HPDE6-E6E7 (cell line): ENCODE measurements around the gene GPD1L.
"Not testable (repeated sequence)": the region's sequence is repeated elsewhere in the genome, so short reads cannot be mapped to it uniquely, and the experiment has no call there.

Source experiments
- DNase-seq: peaks from one replicate; pipeline ENCODE4 v3.0.0; 2011; ENCODE audit warnings: missing footprints; ENCODE audit errors: extremely low spot score

Gene GPD1L

DNA sequence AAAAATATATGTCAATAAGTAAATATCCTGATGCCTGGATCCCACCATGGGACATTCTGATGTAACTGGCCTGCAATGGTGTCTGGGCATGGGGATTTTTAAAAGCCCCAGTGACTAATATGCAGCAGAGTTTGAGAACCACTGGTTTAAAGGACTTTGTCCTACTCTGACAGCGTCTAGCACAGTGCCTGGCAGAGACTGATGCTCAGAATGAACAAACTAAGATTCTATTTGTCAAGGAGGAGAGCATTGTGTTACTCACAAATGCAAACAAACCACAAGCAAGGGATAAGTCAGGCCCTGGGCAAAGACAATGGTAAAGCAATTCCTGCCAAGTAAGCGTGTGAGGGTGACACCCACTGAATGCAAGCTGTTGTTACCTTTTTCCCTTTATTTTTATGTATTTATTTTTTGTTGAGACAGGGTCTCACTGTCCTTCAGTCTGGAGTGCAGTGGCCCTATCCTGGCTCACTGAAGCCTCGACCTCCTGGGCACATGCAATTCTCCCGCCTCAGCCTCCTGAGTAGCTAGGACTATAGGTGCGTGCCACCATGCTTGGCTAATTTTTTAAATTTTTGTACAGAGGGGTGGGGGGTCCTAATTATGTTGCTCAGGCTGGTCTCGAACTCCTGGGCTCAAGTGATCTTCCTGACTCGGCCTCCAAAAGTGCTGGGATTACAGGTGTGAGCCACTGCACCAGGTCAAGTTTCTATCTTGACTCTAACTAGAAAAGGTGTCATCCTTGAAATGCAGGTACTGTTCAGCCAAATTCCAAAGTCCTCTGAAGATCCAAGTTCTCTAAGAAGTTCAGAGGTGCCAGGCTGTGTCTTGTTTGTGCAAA, 909 bp upstream of the GPD1L start:
- no peak for DNase-seq

DNA sequence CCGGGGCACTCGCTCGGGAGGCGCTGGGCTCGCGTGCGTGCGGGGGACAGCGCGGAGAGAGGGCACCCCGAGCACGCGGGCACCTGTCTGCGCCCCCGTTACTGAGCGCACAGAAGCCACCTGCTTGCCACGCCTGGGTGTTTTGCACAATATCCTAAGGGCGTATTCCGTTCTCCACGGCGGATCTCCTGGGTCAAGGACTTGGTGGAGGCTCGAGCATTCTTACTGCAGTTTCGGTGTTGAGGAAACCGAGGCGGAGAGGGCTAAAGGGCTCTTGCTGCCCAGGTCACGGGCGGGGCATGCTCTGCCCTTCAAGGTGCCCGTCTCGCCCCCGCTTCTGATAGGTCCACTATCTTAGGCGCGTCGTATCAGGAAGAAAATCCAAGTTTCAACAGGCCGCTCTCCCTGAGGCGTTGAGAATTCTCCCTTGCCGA, 526 bp downstream of the GPD1L start:
- DNase-seq = no peak

DNA sequence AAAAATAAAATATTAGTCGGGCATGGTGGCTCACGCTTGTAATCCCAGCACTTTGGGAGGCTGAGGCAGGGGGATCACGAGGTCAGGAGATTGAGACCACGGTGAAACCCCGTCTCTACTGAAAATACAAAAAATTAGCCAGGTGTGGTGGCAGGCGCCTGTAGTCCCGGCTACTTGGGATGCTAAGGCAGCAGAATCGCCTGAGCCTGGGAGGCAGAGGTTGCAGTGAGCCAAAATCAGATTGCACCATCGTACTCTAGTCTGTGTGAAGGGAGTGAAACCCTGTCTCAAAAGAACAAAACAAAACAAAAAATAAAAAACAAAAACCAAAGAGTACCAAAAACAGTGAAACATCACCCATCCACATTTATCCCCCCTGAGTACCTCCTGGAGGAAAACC, 1.8 kb downstream of the GPD1L start:
- DNase-seq = not testable (repeated sequence)

DNA sequence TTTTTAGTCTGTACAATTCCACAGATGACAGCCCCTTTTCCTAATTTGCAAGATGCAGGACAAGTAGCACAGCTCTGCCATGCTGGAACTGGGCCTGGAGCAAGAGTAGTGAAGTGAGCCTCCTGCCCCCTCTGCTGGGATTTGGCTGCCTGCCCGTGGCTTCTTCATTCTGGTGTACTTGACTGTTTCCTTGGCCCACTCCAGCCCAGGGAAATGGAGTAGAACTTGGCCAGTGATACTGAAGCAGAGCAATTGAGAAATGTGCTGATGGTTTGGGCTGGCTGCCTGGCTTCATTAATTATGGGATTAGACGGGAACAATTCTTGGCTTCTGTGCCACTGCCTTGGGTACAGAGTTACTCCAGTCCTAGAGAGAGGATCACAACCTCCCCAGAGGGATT, 2.8 kb downstream of the GPD1L start:
- no peak for DNase-seq

DNA sequence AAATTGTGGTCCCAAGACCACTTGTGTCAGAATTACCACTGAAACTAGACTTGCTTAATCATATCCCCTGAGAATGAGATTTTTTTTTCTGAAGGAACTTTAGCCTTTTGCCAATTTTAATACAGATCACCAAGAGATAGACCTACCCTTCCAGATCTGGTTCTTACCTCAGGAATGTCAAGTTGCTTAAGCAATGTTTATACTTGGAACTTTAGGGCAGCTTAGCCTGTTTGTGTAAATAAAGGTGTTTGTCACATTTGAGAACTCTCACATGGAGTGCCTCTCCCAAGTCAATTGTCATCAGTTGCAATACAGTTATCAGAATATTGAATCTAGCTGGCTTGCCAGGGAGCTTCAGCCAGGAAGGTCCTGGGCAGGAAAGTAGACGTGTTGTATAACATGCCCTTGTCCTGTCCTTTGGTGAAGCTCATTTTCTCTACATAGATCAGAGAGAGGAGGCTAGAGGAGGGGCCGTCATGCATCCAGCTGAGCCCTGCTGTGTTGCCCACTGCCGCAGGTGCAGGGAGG, 3.9 kb downstream of the GPD1L start:
- no peak for DNase-seq

DNA sequence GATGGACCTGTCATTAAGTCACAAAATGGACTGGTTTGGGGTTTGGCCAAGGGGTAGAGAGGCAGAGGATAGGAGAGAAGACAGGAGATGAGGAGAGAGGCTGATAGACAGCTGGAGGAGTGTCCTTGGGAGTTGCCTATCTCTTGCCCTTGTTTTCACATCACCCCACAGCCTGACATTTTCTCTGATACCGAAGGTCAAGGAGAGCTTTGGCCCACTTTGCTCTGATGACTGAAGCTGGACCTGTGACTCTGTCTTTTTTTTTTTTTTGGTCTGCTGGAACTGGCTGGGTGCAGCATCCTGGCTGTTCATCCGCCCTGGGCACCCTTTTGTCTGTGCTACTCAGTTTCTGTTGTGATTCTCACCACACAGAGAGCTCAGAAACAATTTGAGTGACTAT, 5.1 kb downstream of the GPD1L start:
- DNase-seq = no peak

DNA sequence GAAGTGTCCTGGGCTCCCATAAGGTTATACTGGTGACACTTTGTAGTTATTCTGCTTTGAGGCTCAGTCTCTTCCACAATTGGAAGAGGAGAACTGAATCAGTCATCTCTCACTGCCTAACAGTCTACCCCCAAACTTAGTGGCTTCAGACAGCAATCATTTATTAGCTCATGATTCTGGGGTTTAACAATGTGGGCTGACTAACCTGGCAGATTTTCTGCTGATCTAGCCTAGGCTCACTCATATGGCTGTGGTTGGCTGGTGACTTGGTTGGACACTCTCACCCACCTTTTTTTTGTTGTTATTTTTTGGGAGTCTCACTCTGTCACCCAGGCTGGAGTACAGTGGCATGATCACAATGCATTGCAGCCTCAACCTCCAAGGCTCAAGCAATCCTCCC, 7.1 kb downstream of the GPD1L start:
- no peak for DNase-seq

DNA sequence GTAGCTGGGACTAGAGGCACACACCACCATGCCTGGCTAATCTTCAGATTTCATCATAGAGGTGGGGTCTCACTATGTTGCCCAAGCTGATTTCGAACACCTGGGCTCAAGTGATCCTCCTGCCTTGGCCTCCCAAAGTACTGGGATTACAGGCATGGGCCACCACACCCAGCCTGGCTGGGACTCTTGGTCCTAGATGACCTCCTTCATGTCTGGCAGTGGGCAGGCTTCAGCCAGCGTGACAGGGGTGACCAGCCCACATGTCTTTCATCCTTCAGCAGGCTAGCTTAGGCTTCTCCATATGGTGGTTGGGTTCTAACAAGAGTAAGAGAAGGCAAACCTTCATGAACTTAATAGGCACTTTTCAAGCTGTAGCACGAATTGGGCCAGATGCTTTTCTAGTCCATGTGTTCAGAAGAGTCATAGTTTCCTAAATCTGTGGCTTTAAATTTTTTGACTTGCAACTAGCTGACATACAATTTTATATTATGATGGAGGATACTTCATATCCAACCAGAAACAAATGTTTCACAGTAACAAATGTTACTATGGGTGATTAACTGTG, 7.6 kb downstream of the GPD1L start:
- no peak for DNase-seq

DNA sequence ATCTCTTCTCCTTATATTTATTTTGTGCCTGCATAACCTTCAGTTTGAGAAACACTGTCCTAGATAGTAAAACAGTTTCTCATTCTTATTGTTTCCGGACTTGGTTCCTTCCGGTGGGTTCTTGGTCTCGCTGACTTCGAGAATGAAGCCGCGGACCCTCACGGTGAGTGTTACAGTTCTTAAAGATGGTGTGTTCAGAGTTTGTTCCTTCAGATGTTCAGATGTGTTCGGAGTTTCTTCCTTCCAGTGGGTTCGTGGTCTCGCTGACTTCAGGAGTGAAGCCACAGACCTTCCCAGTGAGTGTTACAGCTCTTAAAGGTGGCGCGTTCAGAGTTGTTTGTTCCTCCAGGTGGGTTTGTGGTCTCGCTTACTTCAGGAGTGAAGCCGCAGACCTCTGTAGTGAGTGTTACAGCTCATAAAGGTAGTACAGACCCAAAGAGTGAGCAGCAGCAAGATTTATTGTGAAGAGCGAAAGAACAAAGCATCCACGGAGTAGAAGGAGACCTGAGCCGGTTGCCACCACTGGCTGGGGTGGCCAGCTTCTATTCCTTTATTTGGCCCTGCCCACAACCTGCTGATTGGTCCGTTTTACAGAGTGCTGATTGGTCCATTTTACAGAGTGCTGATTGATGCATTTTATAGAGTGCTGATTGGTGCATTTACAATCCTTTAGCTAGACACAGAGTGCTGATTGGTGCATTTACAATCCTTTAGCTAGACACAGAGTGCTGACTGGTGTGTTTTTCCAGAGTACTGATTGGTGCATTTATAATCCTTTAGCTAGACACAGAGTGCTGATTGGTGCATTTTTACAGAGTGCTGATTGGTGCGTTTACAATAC, 8.3 kb downstream of the GPD1L start:
- DNase-seq = not testable (repeated sequence)

DNA sequence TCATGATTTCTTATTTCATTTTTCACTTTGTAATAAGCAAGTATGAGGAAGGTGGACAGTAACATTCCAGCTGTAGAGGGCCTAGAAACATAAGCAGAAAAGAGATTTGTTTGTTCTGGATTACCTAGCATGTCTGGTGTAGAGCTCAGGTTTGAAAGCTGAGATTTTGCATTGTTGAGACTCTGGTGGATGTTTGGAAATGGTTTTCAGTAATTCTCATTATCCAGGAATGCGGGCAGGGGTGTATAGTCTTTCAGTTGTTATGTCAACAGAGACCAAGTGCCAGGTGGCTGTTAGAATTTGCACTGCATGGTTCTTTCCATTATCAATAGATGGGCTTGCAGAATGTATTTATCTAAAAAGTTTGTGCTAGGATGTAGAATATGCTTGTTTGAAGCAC, 10.9 kb downstream of the GPD1L start:
- no peak for DNase-seq

DNA sequence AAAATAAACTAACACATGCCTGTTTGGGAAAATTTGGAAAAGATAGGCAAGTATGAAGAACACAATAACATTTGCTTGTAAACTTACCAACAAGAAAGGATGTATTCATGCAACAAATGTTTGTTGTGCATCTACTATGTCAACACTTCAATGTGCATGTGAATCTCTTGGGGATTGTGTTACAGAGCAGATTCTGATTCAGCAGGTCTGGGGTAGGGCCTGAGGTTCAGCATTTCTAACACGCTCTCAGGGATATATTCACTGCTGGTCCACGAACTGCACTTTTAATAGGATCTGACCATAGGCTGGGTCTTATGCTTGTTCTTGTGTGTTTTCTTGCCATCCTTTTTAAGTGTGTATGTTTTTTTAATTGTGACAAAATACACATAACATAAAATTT, 11.8 kb downstream of the GPD1L start:
- no peak for DNase-seq

DNA sequence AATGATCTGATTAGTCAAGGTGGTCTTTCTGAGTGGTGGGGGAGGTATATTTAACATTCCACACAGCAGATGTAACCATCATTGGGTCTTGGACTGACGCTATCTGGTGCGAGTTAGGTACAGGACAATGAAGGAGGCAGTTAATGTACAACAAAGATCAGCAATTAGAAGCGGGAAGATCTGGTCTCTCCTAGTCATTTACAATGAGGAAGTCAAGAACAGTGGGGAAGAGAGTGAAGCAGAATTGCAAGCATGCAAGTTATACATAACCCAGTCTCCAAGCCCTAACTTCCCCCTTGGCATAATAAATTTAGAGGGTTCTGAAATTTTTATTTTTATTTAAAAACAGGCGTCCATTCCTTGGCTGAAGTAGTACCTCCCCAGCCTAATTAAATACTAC, 14.1 kb downstream of the GPD1L start:
- DNase-seq = no peak

DNA sequence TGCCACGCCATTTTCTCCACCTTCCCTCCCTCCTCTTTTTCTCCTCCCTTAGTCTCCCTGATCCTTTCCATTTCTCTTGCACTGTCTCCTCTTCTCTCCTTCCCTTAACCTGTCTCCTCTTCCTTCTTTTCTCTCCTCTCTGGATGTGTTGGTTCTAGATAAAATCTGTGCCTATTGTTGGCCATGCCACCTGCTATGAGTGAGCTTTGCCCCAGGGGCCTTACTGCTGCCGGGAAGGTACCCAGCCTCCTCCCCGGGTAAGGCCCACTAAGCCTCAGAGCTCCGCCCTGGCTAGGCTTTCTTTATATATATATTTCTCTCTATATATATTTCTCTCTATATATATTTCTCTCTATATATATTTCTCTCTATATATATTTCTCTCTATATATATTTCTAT, 14.7 kb downstream of the GPD1L start:
- no peak for DNase-seq

DNA sequence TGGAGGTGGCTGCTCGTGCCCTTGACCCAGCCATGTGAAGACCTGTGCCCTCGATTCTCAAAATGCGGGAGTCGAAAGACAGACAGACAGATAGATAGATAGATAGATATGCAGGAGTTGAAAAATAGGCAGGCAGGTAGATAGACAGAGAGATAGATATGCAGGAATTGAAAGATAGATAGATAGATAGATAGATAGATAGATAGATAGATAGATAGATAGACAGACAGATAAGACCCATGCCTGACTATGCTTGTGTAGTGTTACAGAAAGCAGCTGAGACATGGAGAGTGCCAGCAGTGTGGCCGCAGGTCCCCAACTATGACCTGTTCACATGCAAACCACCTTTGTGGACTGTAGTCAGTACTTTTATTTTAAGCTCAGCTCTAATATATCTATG, 17.2 kb downstream of the GPD1L start:
- no peak for DNase-seq

DNA sequence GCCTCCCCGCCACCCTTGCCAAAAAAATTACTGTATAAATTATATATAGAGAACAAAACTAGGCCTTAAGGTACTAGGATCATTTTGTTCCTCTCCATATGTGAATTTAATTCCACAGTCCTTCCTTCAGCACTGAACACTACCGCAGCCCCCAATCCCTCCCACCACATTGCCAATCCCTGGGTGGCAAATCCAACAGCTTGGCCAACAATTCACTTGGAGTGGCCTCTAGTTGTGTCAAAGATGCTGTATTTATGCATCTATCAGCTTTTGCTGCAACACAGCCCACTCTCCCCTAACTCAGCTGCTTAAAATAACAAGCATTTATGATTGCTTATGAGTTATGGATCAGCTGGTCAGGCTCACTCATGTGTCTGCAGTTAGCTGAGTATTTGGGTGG, 18.6 kb downstream of the GPD1L start:
- no peak for DNase-seq

DNA sequence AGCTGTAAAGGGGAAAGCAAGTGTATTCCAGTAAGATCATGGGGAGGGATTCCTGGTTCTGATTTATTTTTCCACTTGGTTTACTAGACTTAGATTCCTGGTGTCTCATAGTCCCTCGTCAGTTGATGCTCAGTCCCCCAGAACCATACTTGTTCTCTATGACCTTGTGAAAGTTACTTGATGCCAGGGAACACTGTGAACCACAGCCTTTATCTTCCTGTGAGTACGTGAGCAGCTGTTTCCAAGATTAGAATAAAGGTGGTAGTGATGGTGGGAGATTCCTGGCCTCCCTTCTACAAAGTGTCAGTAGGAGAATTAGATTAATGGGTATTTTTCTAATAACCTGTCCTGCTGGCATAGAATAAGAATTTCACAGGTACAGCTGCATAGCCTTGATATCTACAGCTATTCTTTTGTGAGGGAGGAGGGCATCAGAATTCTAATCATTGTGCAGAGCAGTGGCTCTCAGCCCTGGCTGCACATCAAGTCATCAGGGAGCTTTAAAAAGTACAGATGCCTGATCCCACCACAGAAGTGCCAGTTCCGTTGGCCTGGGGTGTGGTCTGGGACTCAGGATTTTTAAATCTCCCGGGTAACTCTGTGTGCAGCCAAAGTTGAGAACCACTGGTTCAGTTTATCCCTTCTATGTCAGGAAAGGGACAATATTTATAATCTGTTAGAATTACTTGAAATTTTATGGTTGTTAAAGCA, 20.0 kb downstream of the GPD1L start:
- no peak for DNase-seq

DNA sequence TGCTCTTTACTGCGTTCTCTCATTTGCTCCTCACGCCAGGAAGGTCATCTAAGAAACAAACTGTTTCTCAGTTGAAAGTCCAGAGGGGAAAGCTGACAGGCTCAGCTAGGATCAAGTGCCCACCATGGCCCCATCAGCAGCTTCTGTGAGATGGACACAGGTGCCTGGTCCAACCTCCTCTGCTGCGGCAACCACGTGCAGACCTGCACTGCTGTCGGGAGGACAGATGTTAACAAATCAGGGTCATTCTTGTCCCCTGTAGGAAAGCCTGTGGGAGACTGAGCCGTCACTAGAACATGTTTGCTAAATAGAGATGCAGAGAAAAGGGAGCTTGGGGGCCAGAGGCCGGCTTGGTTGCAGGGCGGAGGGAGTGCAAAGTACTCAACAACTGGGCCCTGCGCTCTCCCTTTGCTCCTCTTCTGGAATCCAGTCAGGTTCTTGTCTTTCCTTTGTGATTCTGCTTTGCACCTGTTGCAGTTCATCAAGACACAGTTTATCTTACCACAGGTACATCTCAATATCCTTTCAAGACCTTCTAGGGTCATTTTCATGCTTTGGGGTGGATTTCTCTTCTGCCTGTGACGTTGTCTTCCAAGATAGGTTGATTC, 20.9 kb downstream of the GPD1L start:
- no peak for DNase-seq

DNA sequence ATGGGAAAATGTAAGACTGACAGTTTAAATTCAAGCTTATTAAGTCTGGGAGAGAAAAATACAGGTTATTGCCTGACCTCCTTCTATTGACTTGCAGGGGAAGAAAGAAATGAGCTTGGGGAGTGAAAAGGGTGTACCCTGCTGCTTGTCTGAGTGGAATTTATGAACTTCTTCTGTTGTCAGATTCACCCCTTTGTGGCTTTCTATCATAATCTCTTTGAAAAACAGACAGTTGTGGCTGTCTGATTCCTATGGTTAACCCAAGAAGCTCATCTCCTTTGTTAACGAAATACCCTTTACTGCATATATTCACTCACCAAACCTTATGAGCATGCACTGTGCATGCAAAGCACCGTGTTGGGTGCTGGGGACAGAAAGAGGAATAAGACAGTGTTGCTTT, 22.5 kb downstream of the GPD1L start:
- no peak for DNase-seq

DNA sequence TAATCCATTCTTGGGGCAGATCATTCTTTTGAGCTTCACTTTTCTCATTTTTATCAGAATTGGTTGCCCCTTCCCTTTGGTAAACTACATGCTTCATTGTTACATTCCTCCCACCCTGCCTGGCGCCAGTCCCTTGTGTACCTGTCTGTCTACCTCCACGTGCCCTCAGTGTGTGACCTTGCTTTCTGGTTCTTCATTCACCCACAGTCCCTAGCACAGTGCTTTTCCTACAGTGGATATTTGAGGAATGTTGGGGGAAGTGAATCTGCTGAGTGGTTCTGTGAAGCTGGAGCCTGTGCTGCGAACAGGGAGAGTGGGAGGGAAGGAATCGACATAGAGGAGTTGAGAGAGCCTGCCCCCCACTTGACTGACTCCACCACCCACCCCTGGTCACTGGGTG, 23.4 kb downstream of the GPD1L start:
- DNase-seq = no peak

DNA sequence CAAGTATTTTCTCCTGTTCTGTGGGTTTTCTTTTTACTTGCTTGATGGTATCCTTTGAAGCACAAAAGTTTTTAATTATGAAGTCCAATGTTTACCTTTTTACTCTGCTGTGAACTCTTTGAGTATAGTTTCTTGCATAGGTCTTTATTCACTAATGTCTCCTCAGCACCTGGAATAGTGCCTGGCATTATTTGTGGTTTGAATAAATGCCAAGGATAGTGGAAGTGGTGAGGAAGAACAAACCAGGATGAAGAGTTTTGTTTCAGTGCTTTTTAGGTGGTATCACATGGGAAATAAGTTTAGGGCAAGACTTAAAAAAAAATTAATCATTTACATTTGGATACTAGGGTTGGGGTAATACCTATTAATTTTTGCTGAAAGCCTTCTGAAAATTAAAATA, 25.7 kb downstream of the GPD1L start:
- no peak for DNase-seq

DNA sequence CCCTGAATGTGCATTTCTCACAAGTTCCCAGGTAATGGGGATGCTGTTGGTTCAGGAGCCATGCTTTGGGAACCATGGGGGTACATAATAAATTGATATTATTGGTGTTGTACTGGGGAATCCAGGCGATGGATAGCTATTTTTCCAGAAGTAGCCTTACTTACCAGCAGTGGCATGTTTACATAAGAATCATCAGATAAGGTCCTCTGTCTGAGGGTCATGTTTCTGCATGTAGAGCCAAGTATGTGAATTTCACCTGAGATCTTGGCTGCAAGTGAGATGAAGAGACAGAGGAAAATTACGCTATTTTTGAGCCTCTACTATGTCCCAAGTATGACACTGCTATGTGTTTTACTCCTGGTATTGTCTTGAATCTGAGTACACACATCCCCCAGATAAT, 26.3 kb downstream of the GPD1L start:
- no peak for DNase-seq
